Activated CD8-positive, alpha-beta memory T cell treated with anti-CD3 and anti-CD28 coated beads, Interleukin-2, amount 10 ng/mL, durations not matched to agents 7 days and 5 days (primary cell): ENCODE data around the gene CDH3. TPM values are rescaled to one million over a fixed set of nuclear protein-coding genes. Genes with fewer than 3 reads are reported as not detected.

Source experiments
- ATAC-seq: fragments of 150-1000 bp; cut with Tn5 transposase; one replicate; pipeline ENCODE4 v1.10.0; 2021; ENCODE audit warnings: moderate library complexity
- CTCF ChIA-PET: fragments of 350-600 bp; sonication (Branson Sonifier 250); formaldehyde crosslinking; loops from one replicate; lab custom pipeline; 2021; ENCODE audit warnings: antibody characterized with exemption; lab: Charles Lee
- DNase-seq: peaks from one replicate; pipeline ENCODE4 v3.0.0-alpha.2; 2020
- H3K27ac Mint-ChIP-seq: one replicate; pipeline ENCODE4 v1.8.0; 2021; ENCODE audit warnings: mild to moderate bottlenecking, mixed read lengths
- H3K27me3 Mint-ChIP-seq: one replicate; pipeline ENCODE4 v1.8.0; 2021; ENCODE audit warnings: mixed read lengths
- H3K36me3 Mint-ChIP-seq: one replicate; pipeline ENCODE4 v1.8.0; 2021; ENCODE audit warnings: mild to moderate bottlenecking, mixed read lengths
- H3K4me1 Mint-ChIP-seq: one replicate; pipeline ENCODE4 v1.8.0; 2021; ENCODE audit warnings: mixed read lengths
- H3K4me3 Mint-ChIP-seq: one replicate; pipeline ENCODE4 v1.8.0; 2021; ENCODE audit warnings: mild to moderate bottlenecking, moderate library complexity, mixed read lengths
- H3K9me3 Mint-ChIP-seq: one replicate; pipeline ENCODE4 v1.8.0; 2022; ENCODE audit warnings: low read depth, mixed read lengths
- total RNA-seq, 2 experiments: library from RNA; stranded (reverse); gene quantifications; one replicate each; pipeline ENCODE4 v1.2.3, GENCODE V29; 2021

The CDH3 gene
- total RNA-seq, 2 experiments from 2014 or later = 0.73 TPM; not detected in 1

- no peaks in the 10 kb centered on the region for H3K9me3 Mint-ChIP-seq
- CTCF ChIA-PET = interaction anchor here (0.6 kb wide), 1 partner anchor 105 kb away, joined by 3 read pairs; no protein-coding TSS in a partner anchor
- H3K4me1 Mint-ChIP-seq = peaks cover 2% of the 10 kb centered on the region
- H3K36me3 Mint-ChIP-seq = peaks cover 3% of the 10 kb centered on the region
- ATAC-seq = no peak
- no peak for DNase-seq
- H3K27ac Mint-ChIP-seq = no peak overlapping the region
- H3K4me3 Mint-ChIP-seq = no peak overlapping the region
- H3K27me3 Mint-ChIP-seq = peaks cover 46% of the 10 kb centered on the region
Measured at GRCh38 chr16:68737730-68738629, 92.9 kb downstream of the CDH3 start.

- no peak for ATAC-seq
Measured at GRCh38 chr16:68739964-68740627, 95.0 kb downstream of the CDH3 start.

DNA sequence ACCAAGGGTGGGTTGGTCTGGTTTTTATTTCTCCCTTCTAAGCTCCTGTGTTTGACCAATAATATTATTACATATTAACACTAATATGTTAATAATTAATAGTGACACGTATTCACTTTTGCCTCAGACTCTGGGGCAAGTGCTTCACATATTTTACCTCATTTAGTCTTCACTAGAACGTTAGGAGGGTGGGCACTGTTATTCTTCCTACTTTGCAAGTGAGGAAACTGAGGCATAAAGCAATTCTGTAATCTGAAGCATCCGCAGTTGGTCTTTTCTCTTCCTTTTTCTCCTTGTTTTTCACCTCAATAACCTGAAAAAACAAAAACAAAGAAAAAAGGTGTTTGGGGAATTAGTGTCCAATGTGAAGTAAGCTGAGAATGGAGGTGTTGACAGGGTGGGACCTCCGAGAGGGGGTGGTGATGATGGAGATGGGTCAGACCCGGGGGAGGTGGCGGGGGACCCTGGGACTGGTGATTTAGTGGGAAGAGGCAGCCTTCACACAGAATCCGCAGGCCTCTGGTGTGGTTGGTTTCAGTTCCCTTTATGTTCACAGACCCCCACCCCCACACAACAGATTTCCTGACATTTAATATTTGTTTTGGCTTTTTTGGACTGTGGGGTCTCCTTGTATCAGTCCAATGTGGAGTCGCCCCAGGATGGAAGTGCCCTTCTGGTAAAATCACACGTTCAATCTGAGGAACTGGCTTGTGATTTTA is 95.7 kb downstream of the CDH3 start:
- Mint-ChIP-seq H3K27ac (no peak overlapping the region), H3K4me3 (no peak overlapping the region), H3K4me1 (peaks cover 2% of the 10 kb centered on the region), H3K36me3 (peaks cover 3% of the 10 kb centered on the region), H3K9me3 (no peaks in the 10 kb centered on the region), H3K27me3 (peaks cover 42% of the 10 kb centered on the region)
- no peak for ATAC-seq
- DNase-seq = no peak
- CTCF ChIA-PET = interaction anchor here (1.2 kb wide), 1 partner anchor 129 kb away, joined by 3 read pairs; no protein-coding TSS in a partner anchor

More at GRCh38 chr16:68739964-68740627, 95.0 kb downstream of the CDH3 start:
- no peak overlapping the region for H3K27ac Mint-ChIP-seq
- DNase-seq = no peak
- H3K36me3 Mint-ChIP-seq = peaks cover 3% of the 10 kb centered on the region
- peaks cover 2% of the 10 kb centered on the region for H3K4me1 Mint-ChIP-seq
- H3K4me3 Mint-ChIP-seq = no peak overlapping the region
- H3K27me3 Mint-ChIP-seq = peaks cover 43% of the 10 kb centered on the region
- CTCF ChIA-PET = interaction anchor here (1.2 kb wide), 1 partner anchor 128 kb away, joined by 3 read pairs; no protein-coding TSS in a partner anchor
- H3K9me3 Mint-ChIP-seq = no peaks in the 10 kb centered on the region

GRCh38 chr16:68743664-68744063 is 98.6 kb downstream of the CDH3 start:
- H3K4me1 Mint-ChIP-seq = no peaks in the 10 kb centered on the region
- CTCF ChIA-PET = interaction anchor here (0.6 kb wide), 1 partner anchor 142 kb away, joined by 3 read pairs; no protein-coding TSS in a partner anchor
- H3K4me3 Mint-ChIP-seq = no peak overlapping the region
- H3K36me3 Mint-ChIP-seq = no peaks in the 10 kb centered on the region
- H3K27me3 Mint-ChIP-seq = peaks cover 26% of the 10 kb centered on the region
- no peak for DNase-seq
- H3K27ac Mint-ChIP-seq = no peak overlapping the region
- ATAC-seq = no peak
- H3K9me3 Mint-ChIP-seq = no peaks in the 10 kb centered on the region

DNA sequence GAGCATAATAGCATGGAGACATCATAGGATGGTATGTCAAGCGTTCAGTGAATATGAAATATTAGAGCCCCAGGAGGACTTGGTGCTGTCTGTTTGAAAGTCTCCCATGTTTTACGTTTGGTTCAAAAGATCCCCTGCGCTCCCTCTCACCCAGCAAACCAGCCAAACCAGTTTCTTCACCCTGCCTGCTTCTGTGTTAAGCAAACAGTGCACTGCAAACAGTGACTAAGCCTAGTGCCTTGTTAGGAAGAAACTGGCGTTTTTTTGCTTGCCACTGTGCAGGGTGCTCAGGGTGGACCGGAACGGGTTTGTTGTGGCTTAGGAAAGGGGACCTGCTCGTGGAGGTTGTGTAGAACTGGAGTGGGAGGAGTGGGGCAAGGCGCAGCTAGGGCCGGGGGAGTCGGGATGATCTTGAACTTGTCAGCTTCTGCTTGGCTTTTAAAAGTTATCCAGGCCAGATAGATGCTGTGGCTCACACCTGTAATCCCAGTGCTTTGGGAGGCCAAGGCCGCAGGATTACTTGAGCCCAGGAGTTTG is 99.7 kb downstream of the CDH3 start:
- Mint-ChIP-seq H3K27ac (no peak overlapping the region), H3K9me3 (no peaks in the 10 kb centered on the region)

GRCh38 chr16:68746951-68747350 is 101.8 kb downstream of the CDH3 start:
- Mint-ChIP-seq H3K9me3 (no peaks in the 10 kb centered on the region), H3K27me3 (peaks cover 27% of the 10 kb centered on the region), H3K4me3 (no peak overlapping the region), H3K36me3 (no peaks in the 10 kb centered on the region), H3K27ac (no peak overlapping the region), H3K4me1 (no peaks in the 10 kb centered on the region)
- DNase-seq (no peak), ATAC-seq (no peak)
- CTCF ChIA-PET = no interaction called here

More for the DNA sequence above, 99.7 kb downstream of the CDH3 start:
- H3K4me1 Mint-ChIP-seq = no peaks in the 10 kb centered on the region
- CTCF ChIA-PET = no interaction called here
- H3K36me3 Mint-ChIP-seq = no peaks in the 10 kb centered on the region
- DNase-seq = no peak
- no peak overlapping the region for H3K4me3 Mint-ChIP-seq
- ATAC-seq = no peak
- H3K27me3 Mint-ChIP-seq = peaks cover 28% of the 10 kb centered on the region

GRCh38 chr16:68749432-68749831 is 104.3 kb downstream of the CDH3 start:
- CTCF ChIA-PET = no interaction called here
- Mint-ChIP-seq H3K9me3 (no peaks in the 10 kb centered on the region), H3K27ac (no peak overlapping the region)

More at GRCh38 chr16:68749432-68749831, 104.3 kb downstream of the CDH3 start:
- DNase-seq = no peak
- Mint-ChIP-seq H3K4me3 (no peak overlapping the region), H3K4me1 (peaks cover 14% of the 10 kb centered on the region), H3K36me3 (no peaks in the 10 kb centered on the region), H3K27me3 (peaks cover 23% of the 10 kb centered on the region)
- ATAC-seq = no peak

Other genes starting within 250 kb of the CDH3 start
- gene SMPD3, start 196.8 kb upstream of the CDH3 start, total RNA-seq = 1 to 10 TPM; 7.7 to 7.9 TPM
- gene ZFP90, start 106.0 kb upstream of the CDH3 start, total RNA-seq = 10 to 100 TPM; 28.8 to 32.1 TPM
- gene CDH1, start 92.0 kb downstream of the CDH3 start, total RNA-seq = under 1 TPM; 0.06 to 0.09 TPM
- 10 to 100 TPM; 20.2 to 22.3 TPM for gene TANGO6, start 198.2 kb downstream of the CDH3 start, total RNA-seq